HG03565 (cell line): ENCODE measurements around the gene HSD17B3.
A peak's percentile ranks its signal among the peaks of the same experiment; 100 is the strongest.
"Not testable (repeated sequence)": the region's sequence is repeated elsewhere in the genome, so short reads cannot be mapped to it uniquely, and the experiment has no call there.

Source experiments
- ATAC-seq: cut with Tn5 transposase; IDR thresholded peaks from one replicate; pipeline ENCODE4 v1.9.1; 2021; ENCODE audit warnings: mild to moderate bottlenecking, moderate library complexity; ENCODE audit not compliant: unreplicated experiment

HSD17B3 gene

DNA sequence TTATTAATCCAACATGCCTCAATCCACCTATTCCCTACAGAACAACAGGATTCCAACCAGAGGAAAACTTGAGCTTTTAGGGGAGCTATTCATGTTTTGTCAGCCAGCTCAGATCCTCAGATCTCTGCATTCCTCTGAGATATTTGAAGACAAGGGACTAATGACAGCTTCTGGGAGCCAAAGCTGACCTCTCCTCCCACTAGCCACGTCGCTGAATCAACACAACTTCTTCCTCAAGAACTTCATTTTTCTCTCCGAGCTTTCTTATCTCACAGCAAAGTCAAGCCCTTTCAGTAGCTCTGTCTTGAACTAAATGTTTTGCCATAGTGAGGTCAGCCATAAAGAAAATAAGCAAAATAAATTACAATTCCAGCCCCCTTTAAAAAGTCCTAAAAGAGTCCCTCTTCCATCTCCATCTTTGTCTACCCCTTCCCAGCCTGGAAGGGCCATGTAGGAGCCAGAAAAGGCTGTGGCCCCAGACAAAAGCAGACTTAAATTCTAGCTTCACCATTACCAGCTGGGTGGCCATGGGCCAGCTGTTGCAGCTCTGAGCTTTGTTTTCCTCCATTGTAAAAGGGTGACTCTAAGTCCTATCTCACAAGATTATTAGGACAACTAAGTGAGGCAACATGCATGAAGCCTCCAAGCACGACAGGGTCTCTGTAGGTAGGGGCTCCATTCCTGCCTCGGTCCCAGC, 65.0 kb downstream of the HSD17B3 start:
- ATAC-seq, result no peak

DNA sequence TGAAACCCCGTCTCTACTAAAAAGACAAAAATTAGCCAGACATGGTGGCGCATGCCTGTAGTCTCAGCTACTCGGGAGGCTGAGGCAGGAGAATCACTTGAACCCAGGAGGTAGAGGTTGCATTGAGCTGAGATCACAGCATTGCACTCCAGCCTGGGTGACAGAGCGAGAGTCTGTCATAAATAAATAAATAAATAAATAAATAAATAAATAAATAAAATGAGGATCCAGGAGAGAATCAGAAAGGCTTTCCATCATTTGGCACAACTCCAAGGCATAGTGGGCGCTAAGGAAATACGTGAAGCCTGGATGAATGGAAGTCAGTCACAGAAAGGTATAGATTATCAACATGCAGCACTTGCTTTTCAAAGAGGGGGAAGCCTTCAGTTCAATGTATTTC, 65.6 kb downstream of the HSD17B3 start:
- ATAC-seq, result not testable (repeated sequence)

DNA sequence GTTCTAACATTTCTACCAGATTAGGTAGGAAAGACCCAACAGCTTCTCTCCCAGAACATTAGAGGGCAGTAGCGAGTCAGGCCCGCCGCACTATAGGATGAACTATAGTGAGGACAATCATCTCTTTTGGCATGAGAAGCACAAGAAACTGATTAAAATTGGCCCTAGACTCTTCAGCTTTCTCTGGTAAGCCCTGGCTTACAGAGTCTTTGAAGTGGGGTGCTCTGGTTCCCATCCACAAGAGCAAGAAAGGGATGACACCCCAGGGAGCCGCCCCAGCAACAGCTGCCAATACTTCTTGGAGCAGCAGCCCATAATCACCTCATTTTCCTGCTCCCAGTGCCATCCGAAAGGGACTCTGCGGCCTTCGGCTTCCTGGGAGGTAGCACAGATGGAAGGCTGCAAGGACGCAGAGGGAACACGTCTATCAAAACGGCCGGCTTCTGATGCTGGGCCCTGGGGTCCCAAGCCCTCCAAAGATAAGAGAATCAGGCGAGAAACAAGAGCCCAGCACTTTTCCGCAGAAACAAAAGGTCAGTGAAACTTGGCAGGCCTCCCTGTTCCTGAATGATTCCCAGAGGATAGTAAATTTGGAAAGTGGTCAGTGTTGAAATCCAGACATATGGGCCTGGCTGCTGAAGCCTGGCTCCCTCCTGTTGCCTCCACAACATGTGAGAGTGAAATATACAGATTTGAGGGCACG, 69.3 kb downstream of the HSD17B3 start:
- ATAC-seq, result no peak

DNA sequence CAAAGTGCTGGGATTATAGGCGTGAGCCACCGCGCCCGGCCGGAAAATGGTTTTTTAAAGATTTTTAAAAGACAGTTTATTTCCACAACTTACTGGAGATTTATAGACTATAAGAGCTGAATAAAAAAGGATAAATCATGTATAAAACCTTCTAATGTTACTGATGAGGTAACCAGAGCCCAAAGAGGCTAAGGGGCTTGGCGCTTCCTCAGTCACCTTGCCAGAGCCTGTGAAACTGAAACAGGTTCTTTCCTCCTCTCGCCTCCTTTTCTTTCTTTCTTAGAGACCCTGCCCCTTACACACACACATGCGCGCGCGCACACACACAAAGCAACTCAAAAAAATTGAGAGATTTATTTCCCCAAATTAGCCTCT, 69.8 kb downstream of the HSD17B3 start:
- ATAC-seq, result no peak

DNA sequence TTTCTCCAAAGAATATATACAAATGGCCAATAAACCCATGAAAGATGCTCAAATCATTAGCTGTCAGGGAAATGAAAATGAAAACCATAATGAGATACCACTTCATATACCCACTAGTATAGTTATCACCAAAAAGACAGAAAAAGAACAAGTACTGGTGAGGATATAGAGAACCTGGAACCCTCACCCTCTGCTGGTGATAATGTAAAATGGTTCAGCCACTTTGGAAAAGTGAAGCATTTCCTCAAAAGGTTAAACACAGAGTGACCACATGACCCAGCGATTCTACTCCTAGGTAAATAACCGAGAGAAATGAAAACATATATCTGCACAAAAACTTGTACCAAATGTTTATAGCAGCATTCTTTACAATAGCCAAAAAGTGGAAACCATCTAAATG, 72.0 kb downstream of the HSD17B3 start:
- no peak for ATAC-seq

DNA sequence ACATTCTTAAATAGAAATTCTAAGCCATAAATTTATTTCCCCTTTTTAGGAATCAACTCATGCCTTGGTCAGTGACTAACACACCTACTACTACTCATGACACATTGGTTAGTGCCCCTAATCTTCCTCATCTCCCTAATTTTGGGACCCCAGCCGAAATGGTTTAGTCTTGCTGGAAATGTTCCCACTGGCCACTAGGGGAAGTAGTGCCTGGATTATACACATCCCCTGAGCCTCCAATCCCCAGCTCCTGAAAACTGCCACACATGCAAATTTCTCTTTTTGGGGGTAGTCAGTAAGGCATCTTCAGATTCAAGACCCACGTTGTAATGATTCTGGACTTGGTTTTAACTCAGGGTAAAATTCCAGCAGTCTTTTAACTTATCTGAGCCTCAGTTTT, 79.8 kb downstream of the HSD17B3 start:
- no peak for ATAC-seq

DNA sequence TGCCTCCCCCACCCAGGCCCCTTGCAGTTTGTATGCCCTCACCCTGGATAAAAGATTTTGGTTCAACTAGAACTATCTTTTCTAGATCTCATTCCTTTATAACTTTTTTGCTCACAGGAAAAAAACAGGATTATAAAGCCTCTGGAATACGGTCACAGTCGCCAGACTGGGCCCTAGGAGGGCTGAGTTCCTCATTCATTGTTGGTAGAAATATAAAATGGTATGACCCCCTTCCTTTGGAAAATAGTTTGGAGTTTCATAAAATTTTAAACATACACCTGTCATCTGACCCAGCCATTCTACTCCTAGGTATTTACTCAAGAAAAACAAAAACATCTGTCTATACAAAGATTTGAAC, 82.1 kb downstream of the HSD17B3 start:
- no peak for ATAC-seq

DNA sequence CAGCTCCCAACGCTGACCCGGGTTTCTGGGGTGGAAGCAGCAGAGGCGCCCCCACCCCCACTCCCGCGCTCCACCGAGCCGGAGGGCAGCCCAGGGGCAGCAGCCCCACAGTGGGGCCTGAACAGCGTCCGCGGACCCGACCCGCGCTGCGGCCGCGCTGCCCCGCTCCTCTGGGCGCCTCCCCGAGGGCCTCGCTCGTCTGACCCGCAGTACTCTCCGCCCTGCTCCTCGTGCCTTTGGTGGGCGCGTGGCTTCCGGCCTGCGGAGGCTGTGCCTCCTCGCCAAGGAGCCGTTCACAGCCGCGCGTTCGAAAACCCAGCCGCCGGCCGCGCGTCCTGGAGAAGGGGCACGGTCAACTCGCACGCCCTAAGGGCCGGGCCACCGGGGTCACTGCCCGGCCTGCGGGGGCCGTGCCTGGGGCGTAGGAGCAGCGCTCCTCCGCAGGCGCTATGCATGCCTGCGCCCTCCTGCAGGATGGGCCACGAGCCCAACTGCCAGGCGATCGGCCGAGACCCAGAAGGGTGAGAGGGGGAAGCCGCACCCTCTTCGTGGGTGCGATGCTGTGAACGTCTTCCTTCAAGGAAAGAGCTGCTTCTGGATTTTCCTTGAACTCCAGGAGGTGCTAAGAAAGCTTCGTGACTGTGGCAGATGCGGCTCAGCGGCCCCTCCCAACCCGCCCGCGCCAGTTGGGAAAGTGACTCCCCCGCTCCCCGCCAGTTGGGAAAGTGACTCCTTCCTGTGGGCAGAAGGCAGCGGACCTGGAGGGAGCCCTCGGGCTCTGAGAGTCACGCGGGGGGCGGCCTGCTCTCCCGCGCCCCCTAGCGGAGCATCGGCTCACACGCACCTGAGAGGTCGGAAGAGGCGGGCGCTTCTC, 82.7 kb downstream of the HSD17B3 start:
- ATAC-seq, result no peak

DNA sequence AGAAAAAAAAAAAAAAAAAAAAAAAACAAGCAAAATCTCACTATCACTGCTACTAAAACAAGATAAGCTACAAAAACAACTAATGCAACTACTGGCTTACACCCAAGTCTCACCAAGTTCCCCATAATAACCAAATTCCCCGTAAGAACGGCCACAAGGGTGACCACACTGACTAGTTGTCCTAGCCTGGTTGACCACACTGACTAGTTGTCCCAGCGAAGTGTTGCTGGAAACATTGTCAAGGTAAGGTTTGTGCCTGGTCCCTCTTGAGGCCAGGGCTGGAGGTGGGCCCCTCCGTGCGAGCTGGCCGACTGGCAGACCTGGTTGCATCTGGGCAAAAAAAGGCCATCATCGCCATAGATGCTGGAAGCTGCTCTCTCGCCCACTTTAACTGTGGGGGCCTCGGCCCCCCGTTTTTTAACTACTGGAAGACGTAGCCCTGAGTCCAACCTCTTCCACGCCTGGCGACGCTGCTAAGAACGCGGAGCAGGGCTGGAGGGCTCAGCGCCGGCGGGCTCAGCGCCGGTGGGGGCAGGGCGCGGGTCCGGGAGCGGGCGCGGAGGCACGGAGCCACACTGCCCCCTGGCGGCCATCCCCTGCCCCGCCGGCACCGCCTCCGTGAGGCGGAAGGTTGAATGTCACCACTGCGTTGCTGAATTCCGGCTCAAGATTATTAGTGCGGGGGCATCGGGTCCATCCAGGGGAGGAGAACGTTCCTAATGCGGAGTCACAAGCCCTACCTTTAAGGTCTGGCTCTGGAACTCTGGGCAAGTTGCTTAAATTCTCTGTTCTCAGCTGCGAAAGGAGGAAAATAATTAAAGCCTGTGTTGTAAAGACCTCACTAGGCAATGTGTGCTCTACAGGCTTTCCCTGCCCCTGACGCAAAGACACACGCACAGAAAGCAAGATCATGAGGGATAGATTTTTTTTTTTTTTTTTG, 84.0 kb downstream of the HSD17B3 start:
- peak; percentile 56 for ATAC-seq

DNA sequence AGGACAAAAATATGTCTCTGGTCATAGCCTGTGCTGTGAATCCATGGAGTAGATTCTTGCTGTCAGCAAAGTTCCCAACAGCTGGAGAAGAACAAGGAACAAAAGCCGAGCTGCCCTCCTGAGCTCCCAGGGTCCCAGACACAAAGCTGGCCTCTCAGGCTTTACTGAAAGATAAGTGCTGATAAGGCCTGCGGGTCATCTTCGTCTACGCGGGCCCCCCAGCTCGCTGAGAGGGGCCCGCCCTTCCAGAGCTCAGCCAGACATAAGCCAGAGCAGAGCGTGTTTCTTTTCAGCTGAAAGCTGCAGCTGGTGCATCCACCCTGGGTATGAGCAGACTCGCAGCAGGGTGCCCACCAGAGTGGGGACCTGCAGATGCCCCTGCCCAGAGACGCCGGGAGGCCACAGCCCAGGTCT, 84.7 kb downstream of the HSD17B3 start:
- ATAC-seq, result no peak

DNA sequence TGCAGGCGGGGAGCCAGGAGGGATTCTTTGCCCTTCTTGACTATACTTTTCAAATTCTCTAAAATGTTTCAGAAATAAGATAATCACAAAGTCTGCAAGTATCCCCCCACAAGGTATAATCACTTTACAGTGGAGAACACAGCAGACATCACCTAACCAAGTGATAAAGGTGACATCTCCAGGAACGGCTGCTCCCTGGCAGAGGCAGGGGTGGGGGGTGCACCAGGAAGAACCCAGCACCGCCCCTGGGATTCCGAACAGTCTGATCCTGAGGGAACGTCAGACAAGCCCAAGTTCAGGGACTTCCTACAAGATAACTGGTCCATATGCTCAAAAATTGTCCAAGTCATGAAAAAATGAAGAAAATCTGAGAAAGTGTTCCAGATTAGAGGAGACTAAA, 85.4 kb downstream of the HSD17B3 start:
- no peak for ATAC-seq

DNA sequence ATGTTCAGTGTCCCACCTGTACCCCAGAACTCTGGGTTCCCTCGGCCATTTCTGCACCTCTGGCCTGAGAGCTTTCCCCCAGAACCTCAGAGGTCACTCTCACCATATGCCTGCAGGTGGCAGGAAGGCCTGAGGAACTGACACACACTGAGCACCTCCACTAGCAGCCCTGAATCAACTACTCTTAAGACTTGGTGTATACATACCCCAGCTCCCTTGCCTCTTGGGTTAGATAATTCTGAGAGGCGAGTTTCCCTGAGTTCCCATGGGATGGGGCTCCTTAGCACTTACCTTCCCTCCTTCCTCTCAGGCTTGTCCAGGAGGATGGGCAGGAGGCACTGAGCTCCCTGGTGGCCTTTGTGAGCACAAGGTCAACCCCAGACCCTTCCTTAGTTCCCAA, 86.1 kb downstream of the HSD17B3 start:
- no peak for ATAC-seq

DNA sequence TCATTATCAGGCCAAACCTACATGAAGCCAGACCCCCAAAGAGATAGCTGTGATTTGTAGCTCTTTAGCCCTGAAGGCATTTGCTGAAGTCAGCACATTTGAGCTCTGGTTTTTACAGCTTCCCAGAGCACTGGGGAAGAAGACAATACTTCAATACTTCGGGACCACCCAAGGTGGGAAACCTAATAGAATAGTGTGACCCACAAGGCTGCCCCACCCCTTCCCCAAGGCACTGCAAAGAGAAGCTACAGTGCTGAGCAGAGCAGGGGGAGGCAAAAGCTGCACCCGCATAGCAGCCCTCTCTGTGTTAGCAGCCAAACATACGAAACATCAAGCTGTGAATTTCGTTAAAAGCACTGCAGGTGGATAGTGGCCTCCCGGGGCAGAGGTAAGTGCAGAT, 87.3 kb downstream of the HSD17B3 start:
- ATAC-seq, result no peak

DNA sequence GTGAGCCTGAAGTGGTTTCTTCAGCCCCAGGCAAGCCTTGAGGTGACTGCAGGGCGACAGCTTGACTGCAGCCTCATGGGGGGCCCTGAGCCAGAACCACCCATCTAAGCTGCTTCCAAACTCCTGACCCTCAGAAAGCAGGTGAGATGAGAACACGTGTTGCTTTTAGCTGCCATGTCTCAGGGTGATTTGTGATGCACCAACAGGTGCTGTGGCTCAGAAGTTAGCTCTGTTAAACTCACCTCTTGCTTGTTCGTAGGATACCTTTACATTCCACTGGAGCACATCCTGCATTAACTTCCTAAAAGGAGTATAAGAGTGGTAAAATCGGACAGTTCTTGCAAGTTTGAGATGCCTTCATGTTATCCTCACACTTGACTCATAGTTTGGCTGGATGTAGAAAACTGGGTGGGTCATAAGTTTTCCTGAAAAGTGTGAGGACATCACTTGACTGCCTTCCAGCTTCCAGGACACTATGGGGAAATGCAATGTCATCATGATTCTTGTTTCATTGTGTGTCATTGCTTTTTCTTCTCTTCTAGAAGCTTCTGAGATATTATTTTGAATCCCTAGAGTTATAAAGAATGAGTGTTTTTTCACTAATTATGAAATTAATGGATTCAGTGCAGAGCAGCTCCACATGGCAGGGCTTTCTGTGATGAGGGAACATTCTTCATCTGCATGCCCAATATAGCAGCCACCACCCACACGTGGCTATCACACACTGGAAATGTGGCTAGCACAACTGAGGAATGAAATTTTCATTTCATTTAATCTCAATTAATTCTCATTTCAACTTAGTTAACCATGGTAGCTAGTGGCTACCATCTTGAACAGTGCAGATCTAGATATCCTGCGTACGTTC, 92.3 kb downstream of the HSD17B3 start:
- ATAC-seq, result no peak

DNA sequence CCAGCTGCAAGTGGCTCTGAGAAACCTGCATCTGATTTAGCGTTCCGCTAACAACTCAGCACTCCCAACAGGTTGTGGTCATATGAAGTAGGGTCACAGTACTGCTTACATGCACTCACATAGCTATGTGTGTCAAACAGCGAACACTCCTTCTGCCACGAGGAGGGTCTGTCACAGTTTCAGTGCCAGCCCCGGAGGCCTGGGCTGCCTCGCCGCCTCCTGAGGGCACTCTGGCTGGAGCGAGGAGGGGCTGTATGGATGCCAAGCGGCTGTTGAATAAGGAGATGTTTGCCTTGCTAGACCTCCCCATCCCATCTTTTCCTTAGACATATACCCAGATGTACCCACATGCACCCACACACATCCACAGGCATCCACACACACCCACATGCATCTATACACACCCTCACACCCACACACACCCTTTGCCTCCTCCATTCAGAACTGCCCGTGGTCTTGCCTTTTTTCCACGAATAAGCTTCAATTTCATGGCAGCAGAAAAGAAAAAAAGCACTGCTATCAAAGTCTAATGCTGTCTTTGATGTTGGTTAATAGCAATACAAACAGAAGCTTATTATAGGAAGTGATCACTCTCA, 95.7 kb downstream of the HSD17B3 start:
- no peak for ATAC-seq

DNA sequence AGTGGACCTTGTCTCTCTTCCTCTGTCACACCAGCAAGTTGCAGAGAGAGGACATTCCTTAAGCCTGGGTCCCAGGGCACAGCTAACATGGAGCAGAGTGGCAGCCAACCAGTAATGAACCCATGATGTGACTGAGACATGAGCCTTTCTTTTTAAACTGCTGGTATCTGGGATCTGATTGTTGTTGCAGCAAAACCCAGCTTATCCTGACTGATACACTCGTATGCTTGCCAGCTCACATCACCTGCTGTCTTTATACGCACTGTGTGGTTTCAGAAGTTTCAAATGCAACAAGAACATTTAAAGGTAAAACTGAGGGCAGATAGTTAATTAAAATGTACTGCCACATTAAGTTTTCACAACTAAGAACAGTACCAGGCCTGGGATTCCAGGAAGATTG, 97.1 kb downstream of the HSD17B3 start:
- no peak for ATAC-seq

DNA sequence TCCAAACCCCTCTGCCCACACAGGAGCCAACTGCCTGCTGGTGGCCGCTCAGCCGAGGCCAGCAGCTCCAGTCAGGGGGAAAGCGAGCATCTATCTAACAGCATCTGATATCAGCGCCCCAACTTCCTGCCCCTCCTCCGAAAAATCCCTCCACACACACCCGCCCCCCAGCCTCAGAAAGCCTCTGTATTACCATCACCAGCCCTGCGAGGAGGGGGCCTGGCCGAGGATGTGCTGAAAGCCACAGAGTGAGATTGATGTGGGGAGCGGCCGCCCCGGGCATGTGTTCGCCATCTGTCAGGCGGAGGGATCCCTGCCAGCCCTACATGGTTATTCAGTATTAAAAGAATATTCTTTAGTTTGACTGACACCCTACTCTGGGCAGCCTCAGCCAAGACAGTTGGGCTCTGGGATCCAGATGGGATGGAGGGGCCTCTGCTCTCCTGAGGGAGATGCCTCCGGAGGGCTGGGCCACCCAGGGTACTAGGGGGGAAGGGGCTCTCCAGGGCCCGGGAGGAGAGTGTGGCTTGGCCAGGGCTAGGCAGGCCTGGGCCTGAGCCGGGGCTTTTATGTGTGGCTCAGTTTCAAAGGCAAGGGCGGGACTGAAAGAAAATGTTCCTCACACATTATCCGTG, 98.0 kb downstream of the HSD17B3 start:
- ATAC-seq, result no peak

DNA sequence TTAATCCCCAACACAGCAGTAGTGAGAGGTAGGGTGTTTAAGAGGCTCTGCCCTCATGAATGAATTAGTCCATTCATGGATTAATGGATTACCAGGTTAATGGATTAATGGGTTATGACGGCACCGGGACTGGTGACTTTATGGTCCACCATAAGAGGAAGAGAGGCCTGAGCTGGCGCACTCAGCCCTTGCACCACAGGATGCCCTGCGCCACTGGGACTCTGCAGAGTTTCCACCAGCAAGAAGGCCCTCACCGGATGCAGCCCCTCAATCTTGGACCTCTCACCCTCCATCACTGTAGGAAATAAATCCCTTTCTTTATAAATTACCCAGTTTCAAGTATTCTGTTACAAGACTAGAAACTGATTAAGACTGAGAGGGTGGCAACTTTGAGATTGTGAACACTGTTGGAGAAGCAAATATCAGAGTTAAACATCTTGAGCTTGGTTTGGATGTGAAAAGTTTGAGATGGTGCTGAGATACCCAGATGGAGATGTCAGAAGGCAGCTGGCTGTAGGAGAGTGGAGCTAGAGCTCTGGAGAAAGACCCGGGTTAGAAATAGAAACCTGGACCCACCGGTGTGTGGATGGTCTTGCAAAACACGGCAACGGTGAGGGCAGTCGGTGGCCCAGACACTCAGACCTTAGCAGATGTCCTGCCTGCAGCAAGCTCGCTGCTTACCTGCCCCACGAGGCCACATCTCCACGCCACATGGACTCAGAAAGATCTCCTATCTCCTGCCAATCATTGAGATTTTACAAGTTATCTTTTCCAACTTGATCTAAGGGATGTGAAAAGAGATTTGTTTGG, 98.8 kb downstream of the HSD17B3 start:
- ATAC-seq, result no peak
